ENCODE measurements around the gene SNX19.

DNA sequence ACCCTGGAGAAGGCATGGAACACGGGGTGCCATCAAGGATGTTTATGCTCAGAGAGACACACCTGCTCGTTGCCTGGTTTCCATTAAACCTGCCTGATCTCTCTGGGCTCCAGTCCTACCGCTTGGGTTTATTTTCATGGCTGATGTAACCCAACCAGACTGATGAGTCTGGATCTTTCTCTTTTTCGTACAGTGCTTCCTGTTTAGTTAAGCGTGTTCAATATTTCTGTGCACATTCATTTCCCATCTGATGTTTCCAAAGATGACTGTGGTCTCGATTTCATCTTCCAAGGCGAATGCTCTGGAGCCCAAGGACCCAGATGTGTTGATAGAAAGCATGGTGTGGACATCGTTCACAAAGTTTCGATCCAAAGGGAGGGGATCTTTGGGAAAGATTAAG lies 84.3 kb downstream of the SNX19 start:
- TF ChIP-seq ARNTL (CRISPR knock-in tag; IDR thresholded peaks at IDR 0.05; ENCODE audit: borderline replicate concordance, low read depth) (no peak), GLIS3 (CRISPR knock-in tag; IDR thresholded peaks at IDR 0.05) (no peak)
- TF ChIP-seq, protein P1, sequence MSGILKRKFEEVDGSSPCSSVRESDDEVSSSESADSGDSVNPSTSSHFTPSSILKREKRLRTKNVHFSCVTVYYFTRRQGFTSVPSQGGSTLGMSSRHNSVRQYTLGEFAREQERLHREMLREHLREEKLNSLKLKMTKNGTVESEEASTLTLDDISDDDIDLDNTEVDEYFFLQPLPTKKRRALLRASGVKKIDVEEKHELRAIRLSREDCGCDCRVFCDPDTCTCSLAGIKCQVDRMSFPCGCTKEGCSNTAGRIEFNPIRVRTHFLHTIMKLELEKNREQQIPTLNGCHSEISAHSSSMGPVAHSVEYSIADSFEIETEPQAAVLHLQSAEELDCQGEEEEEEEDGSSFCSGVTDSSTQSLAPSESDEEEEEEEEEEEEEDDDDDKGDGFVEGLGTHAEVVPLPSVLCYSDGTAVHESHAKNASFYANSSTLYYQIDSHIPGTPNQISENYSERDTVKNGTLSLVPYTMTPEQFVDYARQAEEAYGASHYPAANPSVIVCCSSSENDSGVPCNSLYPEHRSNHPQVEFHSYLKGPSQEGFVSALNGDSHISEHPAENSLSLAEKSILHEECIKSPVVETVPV (CRISPR knock-in tag; IDR thresholded peaks at IDR 0.05) = no peak

All from SK-N-SH treated with all-trans-retinoic acid at 6 μM for 48 hours (cell line).